HS-5 (cell line): ENCODE results near the gene NCAPG2.

Experiments
- DNase-seq: peaks from one replicate; pipeline ENCODE4 v3.0.0-alpha.2; 2012; ENCODE audit warnings: low read depth

NCAPG2 gene

GRCh38 chr7:158595068-158595467, 109.5 kb downstream of the NCAPG2 start:
- DNase-seq, result no peak

- no peak for DNase-seq
Measured at GRCh38 chr7:158592541-158592940, 112.1 kb downstream of the NCAPG2 start.

- no peak for DNase-seq
Measured at GRCh38 chr7:158591944-158592343, 112.7 kb downstream of the NCAPG2 start.

GRCh38 chr7:158590181-158590530, 114.4 kb downstream of the NCAPG2 start:
- no peak for DNase-seq

GRCh38 chr7:158589653-158590052, 115.0 kb downstream of the NCAPG2 start:
- DNase-seq, result no peak

- no peak for DNase-seq
Measured at GRCh38 chr7:158588878-158589442, 115.6 kb downstream of the NCAPG2 start.

GRCh38 chr7:158588085-158588877, 116.3 kb downstream of the NCAPG2 start:
- DNase-seq, result no peak

GRCh38 chr7:158587162-158588084, 117.2 kb downstream of the NCAPG2 start, which contains the start of gene PTPRN2:
PTPRN2 (minus strand) TSS chr7:158587823.
- DNase-seq, result no peak

GRCh38 chr7:158586499-158587161, 118.0 kb downstream of the NCAPG2 start:
- DNase-seq, result no peak

- no peak for DNase-seq
Measured at GRCh38 chr7:158585721-158586498, 118.7 kb downstream of the NCAPG2 start.

- no peak for DNase-seq
Measured at GRCh38 chr7:158584407-158584806, 120.2 kb downstream of the NCAPG2 start.

- no peak for DNase-seq
Measured at GRCh38 chr7:158583810-158584209, 120.8 kb downstream of the NCAPG2 start.

GRCh38 chr7:158583143-158583542, 121.5 kb downstream of the NCAPG2 start:
- DNase-seq, result no peak

- DNase-seq, result no peak
Measured at GRCh38 chr7:158582089-158582456, 122.5 kb downstream of the NCAPG2 start.

GRCh38 chr7:158581440-158582088, 123.0 kb downstream of the NCAPG2 start:
- DNase-seq, result no peak
